Gastroesophageal sphincter (tissue), 3 donors: ENCODE measurements around the gene ZSWIM3.

Source experiments
- CTCF ChIP-seq, 4 experiments: fragments of 200-600 bp in 2 of 4; fragments of 450-650 bp in 2 of 4; sonication (generic) in 1 of 4; IDR thresholded peaks; one replicate each; pipeline ENCODE4 v1.5.1; 2017 to 2019; ENCODE audit warnings: antibody characterized with exemption in 4 of 4, mild to moderate bottlenecking in 2 of 4, moderate library complexity in 2 of 4
- EP300 ChIP-seq: sonication (generic); formaldehyde crosslinking; IDR thresholded peaks from one replicate; pipeline ENCODE4 v1.6.1; 2017; ENCODE audit warnings: antibody characterized with exemption, mild to moderate bottlenecking
- POLR2A ChIP-seq, 2 donors: fragments of 450-650 bp; IDR thresholded peaks; one replicate each; pipeline ENCODE4 v1.6.1; 2017; ENCODE audit warnings: antibody characterized with exemption in 2 of 2, mild to moderate bottlenecking in 2 of 2, moderate library complexity in 1 of 2

- no peak for TF ChIP-seq CTCF (IDR thresholded peaks at IDR 0.05)
- TF ChIP-seq POLR2A (IDR thresholded peaks at IDR 0.05): no peak
- TF ChIP-seq EP300: no peak
Measured at GRCh38 chr20:45819466-45819865, 37.9 kb upstream of the ZSWIM3 start.
